NCI-H2029 treated with DMSO at 0.1 percent for 48 hours (cell line): ENCODE results near the gene SLC51A.

Experiments used
- DNase-seq: peaks from one replicate; lab custom pipeline; 2025; lab: John Stamatoyannopoulos, UW

SLC51A gene

DNA sequence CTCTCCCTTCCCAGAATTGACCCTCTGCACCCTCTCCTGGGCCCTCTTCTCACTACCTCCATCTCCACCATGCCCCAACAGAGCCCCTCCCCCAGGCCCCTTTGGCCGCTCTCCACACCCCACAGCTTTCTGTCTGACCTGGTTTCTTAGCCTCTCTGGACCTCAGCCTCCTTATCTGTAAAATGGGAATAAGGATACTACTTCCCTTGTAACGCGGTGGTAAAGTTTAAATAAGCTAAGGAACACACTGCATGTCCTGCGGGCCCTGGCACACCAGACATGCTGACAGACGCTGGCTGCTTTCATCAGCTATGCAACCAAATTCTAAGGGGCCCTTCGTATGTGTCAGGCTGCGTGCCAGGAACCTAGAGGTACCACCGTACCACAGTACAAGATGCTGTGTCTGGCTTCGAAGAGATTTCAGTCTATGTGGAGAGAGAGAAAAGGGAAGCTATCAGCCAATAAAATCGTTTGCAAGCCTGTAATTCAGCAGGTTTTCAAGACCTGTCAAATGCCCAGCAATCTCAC lies 777 bp upstream of the SLC51A start:
- no peak for DNase-seq

DNA sequence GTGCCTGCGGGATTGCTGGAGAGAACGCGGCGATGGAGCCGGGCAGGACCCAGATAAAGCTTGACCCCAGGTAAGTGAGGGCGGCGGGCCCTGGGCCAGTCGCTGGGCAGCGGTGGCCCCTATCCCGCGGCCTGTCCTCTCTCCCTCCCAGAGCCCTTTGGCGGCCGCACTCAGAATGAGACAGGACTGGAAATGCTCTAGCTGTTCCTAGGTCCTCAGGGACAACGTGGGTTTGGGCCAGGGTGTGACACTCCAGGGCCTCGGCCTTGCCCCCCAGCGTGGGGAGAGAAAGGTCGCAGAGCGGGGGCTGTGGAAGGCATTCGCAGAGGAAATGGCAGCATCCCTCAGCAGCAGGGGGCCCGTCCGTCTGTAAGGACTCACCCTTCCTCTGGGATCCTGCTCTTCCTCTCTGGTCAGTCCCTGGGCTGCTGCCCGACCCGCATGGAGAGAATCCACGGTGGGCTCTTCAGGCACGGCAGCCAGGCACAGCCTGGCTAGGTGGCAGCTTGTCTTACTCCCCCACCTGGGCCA lies 412 bp downstream of the SLC51A start:
- DNase-seq, result no peak

DNA sequence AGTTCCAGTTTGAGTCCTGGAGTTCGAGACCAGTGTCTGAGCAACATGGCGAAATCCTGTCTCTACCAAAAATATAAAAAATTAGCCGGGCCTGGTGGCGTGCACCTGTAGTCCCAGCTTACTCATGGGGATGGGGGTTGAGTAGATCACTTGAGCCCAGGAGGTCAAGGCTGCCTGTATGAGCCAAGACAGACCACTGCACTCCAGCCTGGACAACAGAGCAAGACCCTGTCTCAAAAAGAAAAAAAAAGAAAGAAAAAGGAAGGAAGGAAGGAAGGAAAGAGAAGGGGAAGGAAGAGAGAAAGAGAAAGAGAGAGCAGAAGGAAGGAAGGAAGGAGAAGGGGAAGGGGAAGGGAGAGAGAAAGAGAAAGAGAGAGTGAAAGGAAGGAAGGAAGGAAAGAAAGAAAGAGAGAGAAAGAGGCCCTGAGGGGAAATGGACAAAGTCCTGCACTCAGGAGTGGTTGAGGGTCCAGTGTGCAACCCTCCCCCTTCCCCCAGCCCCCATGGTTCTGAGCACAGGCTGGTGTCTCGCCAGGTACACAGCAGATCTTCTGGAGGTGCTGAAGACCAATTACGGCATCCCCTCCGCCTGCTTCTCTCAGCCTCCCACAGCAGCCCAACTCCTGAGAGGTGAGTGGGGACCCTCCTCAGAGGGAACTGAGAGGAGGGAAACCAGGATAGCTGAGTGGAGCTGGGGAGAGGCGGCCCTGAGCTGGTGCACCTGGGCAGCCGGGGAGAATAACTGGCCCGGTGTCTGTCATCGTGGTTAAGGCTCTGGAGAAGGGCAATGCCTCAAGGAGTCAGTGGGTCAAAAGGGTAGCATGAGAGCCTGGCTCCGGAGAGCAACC lies 1.2 kb downstream of the SLC51A start:
- no peak for DNase-seq

DNA sequence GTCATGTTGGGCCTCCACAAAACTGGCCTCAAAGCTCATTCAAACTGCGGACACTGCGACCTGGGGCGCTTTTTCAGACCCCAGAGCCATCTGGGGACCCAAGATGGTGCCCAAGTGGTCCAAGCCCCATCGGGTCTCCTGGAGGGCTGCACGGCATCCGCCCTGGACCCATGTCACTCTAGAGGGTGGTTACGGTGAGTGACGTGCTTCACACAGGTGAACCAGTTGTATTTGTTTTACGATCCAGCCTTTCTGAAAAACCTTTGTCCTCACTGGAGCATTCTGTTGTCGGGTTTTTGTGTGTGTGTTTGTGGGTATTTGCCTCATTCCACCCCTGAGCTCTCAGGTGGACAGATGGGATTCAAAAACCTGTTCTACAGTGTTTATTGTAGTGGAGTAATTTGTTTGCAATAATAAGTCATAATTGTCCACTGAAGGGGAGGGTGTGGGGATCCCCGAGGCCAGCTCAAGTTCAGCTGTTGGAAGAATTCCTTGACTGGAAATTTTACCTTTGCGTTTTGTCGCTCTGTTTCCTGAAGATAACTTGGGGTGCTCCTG lies 1.9 kb downstream of the SLC51A start:
- no peak for DNase-seq

DNA sequence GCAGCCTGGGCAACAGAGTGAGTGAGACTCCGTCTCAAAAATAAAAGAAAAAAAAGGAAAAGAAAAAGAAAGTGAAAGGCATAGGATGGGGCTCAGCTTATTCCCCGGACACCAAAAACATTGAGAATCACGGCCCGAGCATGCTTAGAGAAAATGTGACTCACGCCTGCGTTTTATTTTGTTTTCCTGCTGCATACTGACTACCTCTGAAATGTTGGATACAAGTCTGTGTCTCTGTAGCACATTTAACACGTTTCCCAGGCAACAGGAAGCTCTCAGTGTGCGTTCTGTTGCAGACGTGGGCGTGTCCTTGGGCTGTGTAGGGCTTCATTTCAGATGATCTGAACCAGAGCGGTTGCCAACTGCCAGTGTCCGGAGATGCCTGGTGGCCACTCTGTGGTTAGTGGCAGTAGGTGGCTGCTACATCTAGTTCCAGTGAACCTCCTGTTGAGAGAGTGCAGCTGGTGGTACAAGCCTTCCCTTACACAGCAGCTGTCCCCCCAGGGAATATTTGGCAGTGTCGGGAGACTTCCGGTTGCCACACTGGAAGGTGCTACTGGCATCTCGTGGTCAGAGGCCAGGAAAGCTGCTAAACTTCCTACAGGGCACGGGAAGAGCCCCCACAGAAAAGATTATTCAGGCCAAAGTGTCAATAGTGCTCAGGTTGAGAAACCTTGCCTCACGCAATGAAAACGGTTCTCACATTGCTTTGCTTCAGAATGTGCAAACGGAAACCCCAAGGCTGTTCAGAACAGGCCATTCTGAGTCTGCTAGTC lies 3.0 kb downstream of the SLC51A start:
- DNase-seq, result peak; percentile 47

DNA sequence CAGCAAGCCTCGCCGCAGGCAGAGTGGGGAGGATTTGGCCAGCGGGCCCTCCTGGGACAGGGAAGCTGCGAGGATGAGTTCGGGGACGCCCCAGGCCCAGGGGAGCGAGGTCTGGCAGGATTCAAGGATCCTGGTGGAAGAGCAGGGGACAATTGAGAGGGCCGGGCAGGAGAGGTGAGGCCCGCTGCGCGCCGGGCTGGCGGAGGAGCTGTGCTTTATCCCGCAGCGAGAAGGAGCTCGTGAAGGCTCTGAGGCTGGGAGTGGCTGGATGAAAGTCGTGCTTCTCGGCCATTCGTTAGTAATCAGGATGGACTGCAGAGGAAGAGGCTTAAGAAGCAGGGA lies 3.6 kb downstream of the SLC51A start:
- no peak for DNase-seq

DNA sequence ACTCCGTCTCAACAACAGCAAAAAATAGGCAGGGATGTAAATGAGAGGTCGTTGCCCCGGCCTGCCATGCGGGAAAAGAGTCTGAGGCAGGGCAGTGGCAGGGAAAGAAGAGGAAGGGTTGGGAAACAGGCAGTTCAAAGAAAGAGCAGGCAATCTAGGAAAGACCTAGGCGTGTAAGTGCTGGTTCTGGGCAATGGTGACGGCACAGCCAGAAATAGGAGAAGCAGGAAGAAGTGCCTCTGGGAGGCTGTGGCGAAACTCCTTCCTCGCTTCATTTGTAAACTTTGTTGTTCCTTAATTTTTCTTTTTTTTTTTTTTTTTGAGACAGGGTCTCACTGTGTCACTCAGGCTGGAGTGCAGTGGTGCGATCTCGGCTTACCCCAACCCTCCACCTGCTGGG lies 4.3 kb downstream of the SLC51A start:
- DNase-seq, result no peak

DNA sequence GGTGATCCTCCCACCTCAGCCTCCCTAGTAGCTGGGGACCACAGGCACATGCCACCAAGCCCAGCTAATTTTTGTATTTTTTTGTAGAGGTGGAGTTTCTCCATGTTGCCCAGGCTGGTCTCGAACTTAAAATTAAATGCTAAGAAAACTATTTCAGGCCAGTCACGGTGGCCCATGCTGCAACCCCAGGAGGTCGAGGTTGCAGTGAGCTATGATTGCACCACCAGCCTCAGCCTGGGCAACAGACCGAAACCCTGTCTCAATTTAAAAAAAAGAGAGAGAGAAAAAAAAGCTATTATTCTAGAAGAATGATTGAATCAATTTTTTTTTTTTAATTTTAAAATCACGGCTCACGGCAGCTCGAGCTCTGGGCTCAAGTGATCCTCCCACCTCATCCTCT lies 4.7 kb downstream of the SLC51A start:
- no peak for DNase-seq

DNA sequence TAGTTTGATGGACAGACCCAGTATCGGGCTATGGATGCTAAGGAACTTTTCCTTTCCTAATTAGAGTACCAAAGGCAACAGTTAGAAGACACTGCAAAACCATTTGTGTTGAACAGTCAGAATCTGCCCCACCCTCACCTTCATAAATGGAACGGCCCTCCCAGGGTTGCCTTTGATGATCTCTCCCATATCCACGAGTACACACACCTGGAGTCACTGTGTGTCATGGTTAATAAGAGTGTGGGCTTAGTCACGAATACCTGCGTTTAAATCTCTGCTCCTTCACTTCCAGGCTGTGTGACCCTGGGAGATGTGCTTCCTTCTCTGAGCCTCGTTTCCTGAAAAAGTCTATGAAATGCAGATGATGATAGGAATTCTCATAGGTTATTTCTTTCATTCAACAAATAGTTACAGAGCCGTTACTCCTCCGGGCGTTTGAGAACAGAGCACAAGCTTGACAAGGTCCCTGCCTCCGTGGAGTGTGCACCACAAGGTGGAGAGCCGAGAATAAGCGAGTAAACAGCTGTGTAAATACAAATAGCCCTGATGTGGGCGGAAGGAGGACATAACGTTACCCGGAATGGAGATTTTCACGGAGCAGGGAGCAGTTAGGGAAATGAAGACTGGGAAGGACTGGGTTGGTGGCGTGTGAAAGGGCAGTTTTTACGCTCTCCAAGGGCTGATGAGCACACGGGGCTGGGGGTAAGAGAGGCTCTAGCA lies 6.7 kb downstream of the SLC51A start:
- DNase-seq, result peak; percentile 3

DNA sequence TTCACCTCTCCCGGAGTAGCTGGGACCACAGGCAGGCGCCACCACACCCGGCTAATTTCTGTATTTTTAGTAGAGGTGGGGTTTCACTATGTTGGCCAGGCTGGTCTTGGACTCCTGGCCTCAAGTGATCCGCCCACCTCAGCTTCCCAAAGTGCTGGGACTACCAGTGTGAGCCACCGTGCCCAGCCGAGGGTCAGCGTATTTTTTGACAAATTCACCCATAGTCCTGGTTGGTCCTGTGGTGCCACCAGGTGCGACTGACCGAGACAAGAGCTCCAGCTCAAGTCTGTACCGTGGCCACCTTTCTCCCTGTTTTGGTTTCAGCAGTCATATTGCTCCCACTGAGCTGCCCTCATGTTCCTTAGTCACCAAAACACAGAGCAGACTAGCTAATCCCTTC lies 8.8 kb downstream of the SLC51A start:
- no peak for DNase-seq

DNA sequence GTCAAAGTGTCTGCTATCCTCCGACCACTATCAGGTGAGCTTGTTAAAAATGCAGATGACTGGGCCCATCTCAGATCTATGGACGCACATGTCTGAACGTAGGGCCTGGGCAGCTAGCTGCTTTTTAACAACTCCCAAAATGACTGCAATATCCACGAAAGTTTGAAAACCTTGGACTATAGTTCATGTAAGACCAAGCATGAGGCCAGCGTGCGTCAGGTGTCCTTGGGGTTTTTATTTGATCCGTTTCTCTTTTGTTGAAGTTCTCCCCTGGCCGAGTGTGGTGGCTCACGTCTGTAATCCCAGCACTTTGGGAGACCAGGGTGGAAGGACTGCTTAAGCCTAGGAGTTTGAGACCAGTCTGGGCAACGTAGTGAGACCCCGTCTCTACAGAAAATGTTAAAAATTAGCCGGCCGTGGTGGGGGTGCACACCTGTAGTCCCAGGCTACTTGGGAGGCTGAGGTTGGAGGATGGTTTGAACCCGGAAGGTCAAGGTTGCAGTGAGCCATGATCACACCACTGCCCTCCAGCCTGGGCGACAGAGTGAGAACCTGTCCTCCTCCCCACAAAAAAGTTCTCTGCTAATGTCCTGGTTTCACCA lies 9.5 kb downstream of the SLC51A start:
- no peak for DNase-seq

DNA sequence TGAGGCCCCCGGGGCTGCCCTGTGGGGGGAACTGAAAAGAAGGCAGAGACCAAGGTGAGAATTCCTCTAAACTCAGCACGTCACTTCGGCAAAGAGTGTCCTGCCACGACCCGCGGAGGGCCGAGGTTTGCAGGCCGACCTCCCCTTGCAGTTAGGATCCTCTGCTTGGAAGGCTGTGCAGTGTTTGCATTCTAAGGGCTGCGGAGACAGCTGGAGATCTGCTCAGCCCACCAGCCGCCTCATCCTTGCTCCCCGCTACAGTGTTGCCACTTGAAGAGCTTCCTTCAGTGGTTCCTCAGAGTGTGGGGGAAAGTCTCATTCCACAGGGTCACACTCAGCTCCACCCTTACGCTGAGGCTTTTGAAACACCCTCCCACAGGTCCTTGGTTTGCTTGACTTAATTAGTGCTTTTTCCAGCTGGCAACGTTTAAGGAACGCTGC lies 10.8 kb downstream of the SLC51A start:
- DNase-seq, result no peak

DNA sequence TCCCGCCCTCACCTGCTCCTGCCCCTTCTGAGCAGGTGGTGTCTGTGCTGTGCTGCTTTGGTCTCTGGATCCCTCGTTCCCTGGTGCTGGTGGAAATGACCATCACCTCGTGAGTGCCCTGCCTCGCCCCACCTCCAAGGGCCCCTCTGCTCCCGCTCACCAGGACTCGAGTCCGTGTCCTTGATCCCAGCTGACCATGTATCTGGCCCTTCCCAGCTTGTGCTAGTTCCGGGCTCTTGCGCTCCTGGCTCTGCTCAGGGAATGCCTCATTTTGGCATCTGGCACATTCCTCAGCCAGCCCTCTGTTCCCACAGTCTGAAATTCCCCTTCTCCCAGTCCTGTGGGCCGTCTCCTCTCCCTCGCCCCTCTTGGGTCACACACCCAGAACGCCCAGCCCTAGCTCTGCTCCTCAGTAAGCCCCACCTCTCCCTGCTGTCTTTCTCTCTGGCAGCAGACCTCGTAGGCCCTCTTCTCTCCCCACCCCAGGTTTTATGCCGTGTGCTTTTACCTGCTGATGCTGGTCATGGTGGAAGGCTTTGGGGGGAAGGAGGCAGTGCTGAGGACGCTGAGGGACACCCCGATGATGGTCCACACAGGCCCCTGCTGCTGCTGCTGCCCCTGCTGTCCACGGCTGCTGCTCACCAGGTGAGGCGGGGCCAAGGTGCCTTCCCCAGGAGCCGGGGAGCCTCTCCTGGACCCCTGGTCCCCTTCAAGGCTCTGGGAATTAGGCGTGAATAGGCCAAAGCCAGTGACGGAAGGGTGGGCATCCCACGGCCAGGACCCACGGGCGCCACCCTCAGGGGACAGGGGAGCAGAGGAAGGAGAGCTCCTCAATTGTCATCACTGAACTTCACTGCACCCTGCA lies 11.5 kb downstream of the SLC51A start:
- DNase-seq, result no peak

DNA sequence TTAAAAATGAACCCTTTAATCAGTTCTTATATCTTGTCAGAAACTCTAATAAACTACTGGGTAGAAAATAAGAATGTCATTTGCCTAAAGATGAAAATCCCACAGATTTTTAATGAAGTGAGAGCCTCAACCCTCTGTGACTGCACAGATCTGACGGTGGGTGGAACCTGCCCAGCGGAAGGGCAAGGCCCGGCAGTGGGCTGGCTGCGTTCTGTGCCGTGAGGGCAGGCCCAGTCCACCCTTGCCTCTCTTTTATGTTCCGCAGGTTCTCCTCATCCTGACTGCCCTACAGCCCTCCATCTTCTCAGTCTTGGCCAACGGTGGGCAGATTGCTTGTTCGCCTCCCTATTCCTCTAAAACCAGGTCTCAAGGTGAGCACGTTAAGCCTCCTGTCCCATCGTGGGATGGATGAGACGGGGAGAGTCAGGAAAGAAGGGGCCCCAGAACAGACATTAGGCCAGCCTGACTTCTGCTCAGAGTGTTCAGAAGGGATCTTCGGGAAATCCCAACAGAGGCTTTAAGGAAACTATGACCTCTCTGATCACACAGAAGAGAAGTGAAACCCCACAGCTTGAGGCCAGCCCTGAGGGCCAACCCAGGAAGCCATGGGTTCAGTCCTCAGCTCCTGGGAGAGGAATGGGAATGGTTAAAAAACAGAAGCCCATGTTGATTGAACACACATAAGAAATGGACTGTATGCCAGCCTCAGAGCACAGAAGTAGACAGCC lies 16.0 kb downstream of the SLC51A start:
- no peak for DNase-seq

DNA sequence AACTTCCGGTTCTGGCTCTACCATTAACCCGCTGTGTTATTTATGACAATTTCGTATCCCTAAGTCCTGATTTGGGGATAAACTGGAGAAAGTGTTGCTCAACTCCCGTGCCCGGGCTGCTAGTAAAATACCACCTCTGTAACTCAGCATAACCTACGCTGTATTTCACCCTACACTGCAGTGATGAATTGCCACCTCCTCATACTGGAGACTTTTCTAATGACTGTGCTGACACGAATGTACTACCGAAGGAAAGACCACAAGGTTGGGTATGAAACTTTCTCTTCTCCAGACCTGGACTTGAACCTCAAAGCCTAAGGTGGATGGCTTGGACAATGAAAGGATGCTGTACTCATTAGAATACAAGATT lies 16.5 kb downstream of the SLC51A start:
- DNase-seq, result no peak

DNA sequence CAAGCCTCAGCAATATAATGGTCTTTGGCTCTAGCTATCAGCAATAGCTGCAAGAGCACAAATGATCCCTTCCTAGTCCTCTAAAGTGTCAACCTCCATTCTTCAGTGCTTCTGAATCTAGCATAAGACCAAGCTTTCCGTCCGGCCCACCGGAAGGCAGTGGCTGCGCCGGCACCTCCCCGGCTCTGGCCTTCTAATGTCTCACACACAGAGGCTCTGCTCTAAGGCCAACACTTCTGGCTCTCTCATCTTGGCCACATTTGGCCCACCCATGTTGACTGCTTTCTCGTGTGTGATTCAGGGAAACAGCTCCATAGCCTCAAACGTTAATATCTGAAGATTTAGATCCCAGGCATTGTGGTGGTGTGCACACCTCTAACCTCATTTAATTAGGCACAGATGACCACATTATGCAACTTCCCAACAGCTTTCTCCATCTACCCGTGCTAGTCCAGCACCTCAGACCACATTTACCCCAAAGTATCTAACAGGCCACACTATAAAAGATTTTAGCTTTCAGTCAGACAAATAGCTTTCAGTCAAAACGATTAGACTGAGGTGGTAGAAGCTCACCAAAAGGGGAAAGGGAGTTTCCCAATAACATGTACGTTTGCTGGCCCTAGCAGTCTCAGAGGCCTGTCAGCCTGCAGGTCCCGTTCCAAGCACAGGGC lies 19.3 kb downstream of the SLC51A start:
- no peak for DNase-seq

DNA sequence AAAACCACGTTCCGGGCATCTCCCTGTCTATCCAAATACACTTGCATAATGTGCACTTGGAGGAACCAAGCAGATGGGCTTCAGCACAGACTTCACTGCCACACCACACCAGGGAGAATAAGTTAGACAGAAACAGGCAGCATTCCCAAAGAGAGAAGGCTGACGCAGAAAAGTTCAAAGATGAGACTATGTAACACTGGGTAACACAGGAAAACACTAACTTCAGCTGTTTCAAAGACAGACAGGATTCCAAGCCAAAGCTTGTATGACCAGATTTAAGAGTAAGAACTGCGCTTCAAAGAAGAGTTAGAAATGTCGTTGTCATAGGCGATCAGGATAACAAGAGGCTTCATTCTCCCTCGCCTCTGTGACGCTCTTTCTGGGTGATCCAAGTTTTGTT lies 19.9 kb downstream of the SLC51A start:
- no peak for DNase-seq

DNA sequence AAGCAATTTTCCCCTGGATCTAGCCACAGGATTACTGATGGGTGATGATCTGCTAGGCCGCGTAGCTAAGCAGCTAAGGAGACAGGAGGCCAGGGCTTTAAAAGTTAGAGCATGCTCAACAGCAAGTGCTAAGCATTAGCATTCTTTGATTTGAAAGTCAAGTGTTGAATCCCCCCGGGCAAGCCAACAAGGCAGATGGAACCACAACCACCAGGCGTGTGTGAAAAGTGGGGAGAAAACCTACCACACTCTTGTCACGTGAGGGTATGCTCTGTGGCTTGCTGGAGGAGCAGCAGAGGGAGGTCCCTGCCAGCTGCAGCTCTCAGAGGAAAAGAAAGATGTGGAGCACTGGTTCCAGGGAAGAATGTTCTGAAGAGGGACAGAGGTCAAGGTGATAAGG lies 20.9 kb downstream of the SLC51A start:
- no peak for DNase-seq
